Osteoblast (primary cell): ENCODE results near the gene ZNF644. TPM values are rescaled to one million over a fixed set of nuclear protein-coding genes. Genes with fewer than 3 reads are reported as not detected.

Source experiments
- DNase-seq: peaks from one replicate; pipeline ENCODE4 v3.0.0; 2011; ENCODE audit warnings: low spot score, mixed read lengths; ENCODE audit not compliant: insufficient read length; ENCODE audit errors: missing footprints
- H2AFZ ChIP-seq: 2 replicates; pipeline ENCODE4 v1.6.0; 2011; ENCODE audit warnings: mild to moderate bottlenecking, low read length
- H3K27ac ChIP-seq: 2 replicates; pipeline ENCODE4 v1.5.1; 2011; ENCODE audit warnings: mild to moderate bottlenecking, low read depth, low read length, moderate library complexity
- H3K27me3 ChIP-seq: 2 replicates; pipeline ENCODE4 v1.6.0; 2012; ENCODE audit warnings: mild to moderate bottlenecking, control low read depth, inconsistent platforms, low read length, moderate library complexity; ENCODE audit not compliant: insufficient read depth
- H3K36me3 ChIP-seq: 2 replicates; pipeline ENCODE4 v1.5.1; 2011; ENCODE audit warnings: mild to moderate bottlenecking, low read length, control low read depth, moderate library complexity; ENCODE audit not compliant: insufficient read depth
- H3K4me1 ChIP-seq: 2 replicates; pipeline ENCODE4 v1.5.1; 2011; ENCODE audit warnings: mild to moderate bottlenecking, low read length, control low read depth, moderate library complexity; ENCODE audit not compliant: insufficient read depth
- H3K4me2 ChIP-seq: 2 replicates; pipeline ENCODE4 v1.6.0; 2011; ENCODE audit warnings: mild to moderate bottlenecking, low read length; ENCODE audit not compliant: insufficient read depth
- H3K4me3 ChIP-seq: fragments of 200-600 bp; sonication (generic); 3 replicates; pipeline ENCODE4 v1.5.1; 2012; ENCODE audit warnings: mild to moderate bottlenecking, low read length, inconsistent platforms; ENCODE audit not compliant: insufficient read depth
- H3K79me2 ChIP-seq: 2 replicates; pipeline ENCODE4 v1.6.0; 2012; ENCODE audit warnings: mild to moderate bottlenecking, low read length, control low read depth, inconsistent platforms; ENCODE audit not compliant: insufficient read depth
- H3K9me3 ChIP-seq: 2 replicates; pipeline ENCODE4 v1.5.1; 2011; ENCODE audit warnings: low read depth, low read length, control low read depth
- H4K20me1 ChIP-seq: 2 replicates; pipeline ENCODE4 v1.6.0; 2012; ENCODE audit warnings: mild to moderate bottlenecking, low read length, control low read depth; ENCODE audit not compliant: insufficient read depth
- CTCF ChIP-seq: IDR thresholded peaks from 2 replicates; pipeline ENCODE4 v1.5.1; 2011; ENCODE audit warnings: mild to moderate bottlenecking, low read depth, low read length, moderate library complexity; ENCODE audit errors: extremely low read depth
- total RNA-seq: library from RNA; depleted of rRNA; stranded (reverse); fragments of >200 nt; gene quantifications from 2 replicates; pipeline ENCODE4 v1.2.3, GENCODE V29; 2012

The ZNF644 gene
- total RNA-seq, 1 donor: 57.5 TPM

GRCh38 chr1:90955769-90956168 lies 66.1 kb downstream of the ZNF644 start:
- peaks cover 4% of the 10 kb centered on the region for H3K4me1 ChIP-seq
- H3K9me3 ChIP-seq: no peaks in the 10 kb centered on the region
- H3K4me3 ChIP-seq: no peak overlapping the region
- H4K20me1 ChIP-seq: peaks cover 64% of the 10 kb centered on the region
- H3K27me3 ChIP-seq: no peaks in the 10 kb centered on the region
- no peak for DNase-seq
- peaks cover 97% of the 10 kb centered on the region for H3K79me2 ChIP-seq
- H3K27ac ChIP-seq: no peak overlapping the region
- TF ChIP-seq CTCF: no peak
- H2AFZ ChIP-seq: no peak overlapping the region
- H3K36me3 ChIP-seq: no peaks in the 10 kb centered on the region
- H3K4me2 ChIP-seq: no peak overlapping the region

GRCh38 chr1:90952906-90953305 lies 68.9 kb downstream of the ZNF644 start:
- H4K20me1 ChIP-seq: peaks cover 56% of the 10 kb centered on the region
- no peak overlapping the region for H3K27ac ChIP-seq

GRCh38 chr1:90951009-90951408 lies 70.8 kb downstream of the ZNF644 start:
- H3K4me1 ChIP-seq: no peaks in the 10 kb centered on the region
- H3K9me3 ChIP-seq: no peaks in the 10 kb centered on the region
- no peak for DNase-seq
- H3K79me2 ChIP-seq: peaks cover 83% of the 10 kb centered on the region
- no peak overlapping the region for H3K27ac ChIP-seq
- H3K36me3 ChIP-seq: no peaks in the 10 kb centered on the region
- no peak overlapping the region for H2AFZ ChIP-seq
- H3K4me2 ChIP-seq: no peak overlapping the region
- H3K4me3 ChIP-seq: no peak overlapping the region
- no peak for TF ChIP-seq CTCF
- peaks cover 41% of the 10 kb centered on the region for H4K20me1 ChIP-seq
- no peaks in the 10 kb centered on the region for H3K27me3 ChIP-seq

More at GRCh38 chr1:90952906-90953305, 68.9 kb downstream of the ZNF644 start:
- Histone ChIP-seq H3K4me2 (no peak overlapping the region), H3K79me2 (peaks cover 84% of the 10 kb centered on the region), H3K36me3 (no peaks in the 10 kb centered on the region), H2AFZ (no peak overlapping the region), H3K27me3 (no peaks in the 10 kb centered on the region), H3K4me1 (no peaks in the 10 kb centered on the region), H3K9me3 (no peaks in the 10 kb centered on the region), H3K4me3 (no peak overlapping the region)
- no peak for DNase-seq
- no peak for TF ChIP-seq CTCF

GRCh38 chr1:90948301-90948700 lies 73.5 kb downstream of the ZNF644 start:
- no peak overlapping the region for H3K4me2 ChIP-seq
- peaks cover 80% of the 10 kb centered on the region for H3K79me2 ChIP-seq
- peaks cover 46% of the 10 kb centered on the region for H4K20me1 ChIP-seq
- H3K27ac ChIP-seq: no peak overlapping the region
- H3K27me3 ChIP-seq: no peaks in the 10 kb centered on the region
- no peaks in the 10 kb centered on the region for H3K4me1 ChIP-seq
- no peak overlapping the region for H2AFZ ChIP-seq
- H3K36me3 ChIP-seq: no peaks in the 10 kb centered on the region
- no peaks in the 10 kb centered on the region for H3K9me3 ChIP-seq
- no peak for DNase-seq
- TF ChIP-seq CTCF: no peak
- no peak overlapping the region for H3K4me3 ChIP-seq
